ENCODE data around the gene CCDC9.

- TF ChIP-seq RARB (CRISPR knock-in tag; IDR thresholded peaks at IDR 0.05) (no peak), TOX (CRISPR knock-in tag; IDR thresholded peaks at IDR 0.05; ENCODE audit: borderline replicate concordance) (no peak), ZC3H10 (CRISPR knock-in tag; IDR thresholded peaks at IDR 0.05) (no peak), ISL1 (CRISPR knock-in tag; IDR thresholded peaks at IDR 0.05) (no peak), GLIS3 (CRISPR knock-in tag; IDR thresholded peaks at IDR 0.05) (no peak), CSRNP3 (CRISPR knock-in tag; IDR thresholded peaks at IDR 0.05) (no peak), ZFP3 (CRISPR knock-in tag; IDR thresholded peaks at IDR 0.05) (no peak), BACH2 (CRISPR knock-in tag; IDR thresholded peaks at IDR 0.05; ENCODE audit: borderline replicate concordance) (no peak), ZNF565 (CRISPR knock-in tag; conservative IDR thresholded peaks at IDR 0.05; ENCODE audit: low read depth) (no peak), PATZ1 (CRISPR knock-in tag; IDR thresholded peaks at IDR 0.05; ENCODE audit: borderline replicate concordance) (no peak), CSDC2 (CRISPR knock-in tag; IDR thresholded peaks at IDR 0.05) (no peak)
Observed at GRCh38 chr19:47247308-47247990, 8.9 kb upstream of the CCDC9 start.

All from SK-N-SH treated with all-trans-retinoic acid at 6 μM for 48 hours (cell line).